HG03575 (cell line): Measurements from ENCODE around the gene COPS9.

Source experiments
- ATAC-seq: cut with Tn5 transposase; IDR thresholded peaks from one replicate; pipeline ENCODE4 v1.9.1; 2021; ENCODE audit not compliant: unreplicated experiment, insufficient number of reproducible peaks, low FRiP score; ENCODE audit errors: extremely low read depth

COPS9 gene

DNA sequence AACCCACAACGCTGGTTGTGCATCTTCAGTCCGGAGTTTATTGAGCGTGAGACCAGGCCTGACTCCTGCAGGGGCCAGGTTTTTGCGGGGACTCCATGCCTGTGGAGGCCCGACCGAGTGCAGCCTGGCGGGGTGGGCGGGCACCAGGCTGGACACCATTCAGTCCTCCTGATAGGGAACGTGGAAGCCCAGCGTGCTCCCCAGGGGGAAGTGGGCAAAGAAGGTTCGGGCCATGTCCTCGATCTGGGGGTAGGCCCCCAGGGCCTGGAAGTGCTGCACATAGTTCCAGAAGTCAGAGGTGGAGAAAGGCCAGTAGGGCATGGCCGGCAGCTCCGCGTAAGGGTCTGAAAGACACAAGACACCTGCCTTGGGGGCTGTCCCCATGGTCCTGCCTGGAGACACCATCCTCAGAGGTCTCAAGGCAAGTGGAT is 2.9 kb upstream of the COPS9 start:
- ATAC-seq: no peak

DNA sequence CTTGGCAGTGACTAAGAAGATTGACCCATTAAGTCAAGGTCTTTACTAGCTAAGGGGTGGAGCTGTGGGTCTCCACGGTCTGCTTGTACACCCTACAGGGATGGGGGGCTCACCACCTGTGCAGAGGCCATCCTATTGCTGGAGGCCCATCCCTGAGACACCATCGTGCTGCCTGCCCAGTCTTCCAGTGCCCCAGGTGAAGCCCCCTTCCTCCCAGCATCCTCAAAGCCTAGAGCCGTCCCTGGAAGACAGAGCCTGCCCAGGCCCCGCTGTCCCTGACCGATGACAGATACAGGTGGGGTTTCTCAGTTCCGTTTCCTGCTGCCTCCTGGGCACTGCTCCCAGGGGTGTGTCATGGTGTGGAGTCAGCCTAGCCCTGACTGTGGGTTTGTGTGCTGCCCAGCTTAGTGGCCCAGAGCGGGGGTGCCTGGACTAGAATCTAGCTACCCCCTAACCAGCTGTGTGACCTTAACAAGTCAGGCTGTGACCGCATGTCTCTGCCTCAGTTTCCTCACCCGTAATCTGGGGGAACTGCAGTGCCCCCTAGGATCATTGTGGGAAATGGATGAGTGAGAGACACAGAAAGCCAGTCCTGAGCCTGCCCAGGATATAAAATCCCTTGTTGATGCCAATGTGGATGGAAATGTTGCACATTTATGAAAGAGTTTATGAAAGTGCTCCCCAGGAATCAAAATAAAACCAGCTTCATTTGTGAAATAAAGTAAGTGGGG is 2.3 kb upstream of the COPS9 start:
- ATAC-seq: no peak

DNA sequence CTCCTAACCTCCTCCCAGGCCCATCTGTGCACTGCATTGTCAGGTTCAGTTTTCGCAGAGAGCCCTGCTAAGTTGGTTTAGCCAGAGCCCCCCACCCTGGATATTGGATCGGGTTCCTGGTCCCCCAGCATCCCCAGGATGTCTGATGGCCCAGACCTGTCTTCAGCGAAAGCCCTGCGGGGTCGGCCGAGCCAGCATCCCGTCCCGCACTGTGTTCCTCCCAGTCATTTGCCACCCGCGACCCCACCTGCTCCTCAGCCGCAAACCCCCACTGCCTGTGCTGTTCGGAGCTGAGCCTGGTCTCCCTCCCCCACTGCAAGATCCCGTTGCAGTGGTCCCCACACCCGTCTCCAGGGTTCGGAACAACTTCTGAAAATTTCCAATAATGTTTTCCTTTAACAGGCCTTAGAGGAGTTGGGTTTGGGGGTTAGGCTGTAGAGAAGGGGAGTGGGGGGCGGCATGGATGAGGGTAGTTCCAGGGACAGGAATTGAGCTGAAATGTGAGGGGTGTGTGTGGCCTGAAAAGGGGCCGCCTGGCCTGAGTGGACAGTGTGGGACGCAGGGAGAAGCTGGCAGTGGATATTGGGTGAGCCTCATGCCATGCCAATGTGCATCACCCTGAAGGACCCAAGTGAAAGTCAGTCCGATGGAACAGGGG is 1.6 kb upstream of the COPS9 start:
- ATAC-seq: no peak

DNA sequence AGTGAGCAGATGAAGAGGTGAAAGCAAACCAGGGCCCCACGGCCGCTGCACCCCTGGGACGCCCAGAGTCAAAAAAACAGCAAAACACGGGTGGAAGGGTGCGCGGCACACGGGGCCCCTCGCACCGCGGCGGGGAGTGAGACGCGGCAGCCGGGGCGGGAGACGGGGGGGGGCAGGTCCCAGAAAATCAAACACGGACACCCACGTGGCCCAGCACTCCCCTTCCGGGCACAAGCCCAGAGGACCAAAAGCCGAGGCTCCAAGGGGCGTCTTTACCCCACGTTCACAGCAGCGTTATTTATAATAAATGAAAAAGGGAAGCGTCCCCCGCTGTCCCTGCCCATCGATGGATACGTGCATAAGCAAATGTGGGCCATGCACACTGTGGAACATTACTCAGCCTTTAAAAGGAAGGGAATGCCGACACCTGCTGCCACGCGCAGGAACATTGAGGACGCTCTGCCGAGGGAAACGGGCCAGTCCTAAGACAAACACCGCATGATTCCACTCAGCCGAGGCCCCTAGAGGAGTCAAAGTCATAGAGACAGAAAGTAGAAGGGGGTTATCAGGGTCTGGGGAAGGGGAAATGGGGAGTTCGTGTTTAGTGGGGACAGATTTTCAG is 677 bp upstream of the COPS9 start:
- no peak for ATAC-seq

GRCh38 chr2:240135706-240136012 is 446 bp downstream of the COPS9 start:
- no peak for ATAC-seq

GRCh38 chr2:240134956-240135520 is 1.1 kb downstream of the COPS9 start:
- no peak for ATAC-seq

- no peak for ATAC-seq
These were observed 1.6 kb downstream of the COPS9 start for GRCh38 chr2:240134466-240134865.

- no peak for ATAC-seq
These were observed 2.7 kb downstream of the COPS9 start for GRCh38 chr2:240133401-240133800.

DNA sequence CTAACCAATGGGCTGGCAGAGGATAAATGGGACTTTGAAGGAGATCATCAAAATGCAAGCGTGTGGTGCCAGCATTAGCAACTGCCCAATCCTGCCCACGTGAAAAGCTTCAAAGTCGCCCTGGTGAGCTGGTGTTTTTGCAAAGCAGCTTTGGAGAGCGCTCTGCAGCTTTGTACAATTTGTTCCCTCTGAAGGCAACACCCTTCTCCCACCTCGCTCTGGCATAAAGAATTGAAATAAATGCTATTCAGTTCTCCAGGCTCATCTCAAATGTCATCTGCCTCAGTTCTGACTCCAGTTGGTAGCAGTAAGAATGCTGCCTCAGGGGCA is 3.5 kb downstream of the COPS9 start:
- no peak for ATAC-seq

DNA sequence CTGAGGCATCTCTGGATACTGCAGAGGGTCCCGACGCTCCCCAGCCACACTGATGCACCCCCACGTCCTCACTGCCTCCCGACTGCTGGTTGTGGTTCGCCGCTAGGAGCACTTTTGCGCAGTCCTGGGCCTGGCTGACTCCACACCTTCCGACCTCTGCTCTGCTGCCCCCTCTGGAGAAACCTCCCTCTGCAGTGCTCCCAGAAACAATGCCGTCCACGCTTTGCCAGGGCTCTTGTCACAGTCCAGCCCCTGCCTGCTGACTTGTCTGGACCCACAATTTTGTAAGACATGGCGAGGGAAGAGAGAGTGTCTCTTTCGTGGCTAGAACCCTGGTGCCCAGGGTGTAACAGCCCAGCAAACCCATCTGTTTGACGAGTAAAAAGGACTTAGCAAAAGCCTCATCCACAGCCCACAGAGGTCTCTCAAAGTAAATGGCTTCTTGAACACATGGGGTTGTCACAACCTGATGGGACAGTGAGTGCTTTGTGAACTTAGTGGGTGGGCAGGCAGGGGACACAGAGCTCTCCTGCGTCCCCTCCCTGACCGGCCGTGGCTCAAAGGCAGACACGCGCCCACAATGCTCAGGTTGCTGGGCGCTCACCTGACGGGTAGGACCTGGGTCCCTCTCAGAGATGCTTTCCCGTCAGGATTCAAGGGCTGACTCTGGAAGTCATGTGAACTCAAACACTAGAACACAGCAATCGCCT is 4.0 kb downstream of the COPS9 start:
- ATAC-seq: no peak

GRCh38 chr2:240131296-240131695 is 4.8 kb downstream of the COPS9 start:
- ATAC-seq: no peak

- ATAC-seq: no peak
These were observed 5.5 kb downstream of the COPS9 start for GRCh38 chr2:240130393-240131195.

DNA sequence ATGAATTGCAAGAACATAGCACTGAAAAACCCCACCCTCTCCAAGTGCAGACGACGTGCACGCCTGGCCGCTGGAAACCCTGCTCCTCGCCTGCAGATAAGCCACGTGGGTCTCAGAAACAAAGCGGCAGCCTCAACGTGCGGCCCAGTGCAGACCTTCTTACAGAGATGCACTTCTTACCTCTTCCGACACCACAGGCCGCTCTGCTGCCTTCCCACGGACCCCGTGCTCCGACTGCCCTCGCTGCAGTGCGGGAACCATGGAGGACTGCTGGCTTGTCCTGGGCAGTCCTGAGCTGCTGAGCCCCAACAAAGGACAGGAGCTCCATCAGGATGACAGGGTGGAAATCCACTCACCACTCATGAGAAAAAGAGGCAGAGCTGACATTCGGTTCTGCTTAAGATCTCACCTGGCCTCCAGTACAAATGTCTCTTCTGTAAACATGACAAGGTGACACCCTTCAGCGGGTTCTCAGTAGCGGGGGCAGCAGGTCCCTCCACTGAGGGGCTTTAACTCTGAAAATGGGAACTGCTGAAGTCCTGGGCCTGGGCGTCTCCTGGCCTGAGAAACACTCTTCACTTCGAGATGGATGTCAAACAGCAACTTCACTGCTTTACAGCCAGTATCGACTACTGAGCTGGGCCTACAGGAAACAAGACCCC is 6.2 kb downstream of the COPS9 start:
- ATAC-seq: no peak

DNA sequence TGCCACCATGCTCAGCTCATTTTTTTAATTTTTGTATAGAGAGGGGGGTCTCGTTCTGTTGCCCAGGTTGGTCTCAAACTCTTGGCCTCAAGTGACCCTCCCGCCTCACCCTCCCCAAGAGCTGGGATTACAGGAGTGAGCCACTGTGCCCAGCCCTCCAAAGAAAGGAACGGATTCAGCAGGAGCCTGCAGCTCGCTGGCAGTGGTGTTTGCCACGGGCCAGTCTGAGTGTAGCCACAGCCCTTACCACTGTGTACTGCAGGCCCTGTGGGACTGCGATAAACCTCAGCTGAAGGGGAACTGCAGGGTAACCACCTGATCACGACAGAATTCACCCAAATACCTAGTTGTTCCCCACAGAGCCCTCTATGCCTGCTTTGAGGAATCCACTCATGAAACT is 6.8 kb downstream of the COPS9 start:
- ATAC-seq: no peak

DNA sequence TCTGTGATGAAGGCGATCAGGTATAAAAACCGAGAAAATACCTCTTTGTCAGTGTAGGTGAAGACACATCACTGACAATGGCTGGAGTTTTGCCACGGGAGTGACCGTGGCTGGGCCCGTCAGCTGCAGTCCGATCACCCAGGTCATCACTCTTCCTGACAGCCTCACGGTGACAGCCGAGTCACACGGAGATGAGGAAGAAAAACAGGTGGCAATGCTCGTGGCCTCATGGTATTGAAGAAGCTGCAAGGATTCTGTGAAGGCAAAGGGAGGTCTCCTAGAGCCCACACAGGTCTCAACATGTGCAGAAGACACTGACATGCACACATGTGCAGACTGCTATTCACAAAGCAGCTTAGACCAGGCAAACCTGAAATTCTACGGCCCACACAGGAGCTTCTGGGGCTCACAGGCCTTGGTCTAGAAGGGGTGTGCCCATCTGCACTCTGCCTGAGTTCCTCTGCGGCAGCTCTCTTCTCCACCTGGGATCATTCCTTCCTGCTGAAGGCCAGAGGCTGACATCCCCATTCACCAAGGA is 7.4 kb downstream of the COPS9 start:
- ATAC-seq: no peak

DNA sequence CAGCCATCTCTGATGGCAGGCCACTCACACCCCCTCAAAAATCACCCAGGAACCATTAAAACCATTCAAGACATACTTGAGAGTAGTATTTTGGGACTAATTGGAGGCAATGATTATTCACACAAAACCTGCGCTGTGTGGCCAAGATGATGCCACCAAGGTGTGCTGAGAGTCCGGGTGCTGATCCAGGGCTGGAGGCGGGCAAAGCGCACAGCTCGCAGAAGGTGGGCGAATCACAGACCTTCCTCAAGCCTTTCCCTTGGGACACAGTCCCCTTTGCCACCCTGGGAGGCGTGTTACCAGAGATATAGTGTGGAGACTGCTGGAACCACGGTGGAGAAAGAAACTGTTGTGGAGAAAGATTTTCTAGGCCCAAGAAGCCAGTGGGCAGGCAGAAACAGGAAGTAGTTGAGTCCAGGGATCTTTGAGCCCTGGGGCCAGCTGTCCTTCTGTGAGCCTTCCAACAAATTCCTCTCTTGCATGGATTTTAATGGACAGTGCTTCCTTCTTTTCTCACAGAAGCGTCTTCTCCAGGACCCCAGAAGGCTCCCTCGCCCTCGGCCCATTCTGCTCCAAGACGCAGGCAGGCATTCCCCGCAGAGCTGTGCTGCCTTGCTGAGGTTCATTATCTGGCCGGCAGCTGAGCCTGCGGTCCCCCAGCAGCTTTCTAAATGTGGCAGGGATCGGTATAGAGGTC is 8.0 kb downstream of the COPS9 start:
- ATAC-seq: no peak

- ATAC-seq: no peak
These were observed 8.8 kb downstream of the COPS9 start for GRCh38 chr2:240127191-240127750.
